ENCODE measurements around the gene FARS2.

FARS2 gene

DNA sequence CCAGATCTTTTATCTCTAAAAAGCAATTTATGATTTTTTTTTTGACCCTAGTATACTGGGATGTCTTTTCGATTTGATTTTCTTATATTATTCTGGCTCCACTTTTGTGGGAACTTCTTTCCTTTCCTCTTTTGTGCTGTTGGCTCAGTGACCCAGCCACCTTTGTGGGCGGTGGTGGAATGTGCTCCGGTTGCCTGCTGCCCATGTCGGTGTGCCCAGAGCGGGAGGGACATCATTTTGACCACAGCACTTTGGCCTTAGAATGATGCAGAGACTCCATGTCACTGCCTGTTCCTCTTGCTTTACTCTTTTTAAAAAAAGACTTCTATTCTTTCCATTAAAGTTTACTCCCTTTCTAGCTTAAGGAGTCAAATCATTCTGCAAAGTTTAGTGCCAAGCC lies 198.0 kb downstream of the FARS2 start:
- in situ Hi-C loops (cut with MboI; ENCODE audit: low sequenced_read_pairs): no loop called here

- in situ Hi-C loops (cut with MboI; ENCODE audit: low sequenced_read_pairs): no loop called here
These were observed 200.1 kb downstream of the FARS2 start for GRCh38 chr6:5461365-5461764.

GRCh38 chr6:5462856-5463255 lies 201.5 kb downstream of the FARS2 start:
- in situ Hi-C loops (cut with MboI; ENCODE audit: low sequenced_read_pairs): no loop called here

DNA sequence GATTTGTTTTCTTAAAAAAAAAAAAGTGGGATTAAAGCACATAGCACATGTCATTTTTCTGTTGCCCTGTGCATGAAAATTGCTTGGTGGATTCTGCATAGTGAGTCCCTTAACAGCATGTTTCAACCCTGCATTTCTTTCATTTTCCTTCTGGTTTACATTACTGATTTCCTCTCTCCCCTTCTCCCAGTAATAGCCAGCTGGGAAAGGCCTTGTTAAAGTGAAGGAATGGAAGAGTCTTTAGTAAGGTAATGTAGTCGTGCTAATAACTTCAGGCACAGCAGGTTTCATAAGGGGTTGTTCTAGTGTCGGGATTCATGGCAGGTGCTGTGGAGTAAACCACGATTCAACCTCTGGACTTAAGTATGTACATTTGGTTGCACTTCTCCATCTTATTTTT lies 202.4 kb downstream of the FARS2 start:
- in situ Hi-C loops (cut with MboI; ENCODE audit: low sequenced_read_pairs): no loop called here

GRCh38 chr6:5464099-5464885 lies 203.0 kb downstream of the FARS2 start:
- in situ Hi-C loops (cut with MboI; ENCODE audit: low sequenced_read_pairs): no loop called here

- in situ Hi-C loops (cut with MboI; ENCODE audit: low sequenced_read_pairs): no loop called here
These were observed 205.2 kb downstream of the FARS2 start for GRCh38 chr6:5466281-5467136.

DNA sequence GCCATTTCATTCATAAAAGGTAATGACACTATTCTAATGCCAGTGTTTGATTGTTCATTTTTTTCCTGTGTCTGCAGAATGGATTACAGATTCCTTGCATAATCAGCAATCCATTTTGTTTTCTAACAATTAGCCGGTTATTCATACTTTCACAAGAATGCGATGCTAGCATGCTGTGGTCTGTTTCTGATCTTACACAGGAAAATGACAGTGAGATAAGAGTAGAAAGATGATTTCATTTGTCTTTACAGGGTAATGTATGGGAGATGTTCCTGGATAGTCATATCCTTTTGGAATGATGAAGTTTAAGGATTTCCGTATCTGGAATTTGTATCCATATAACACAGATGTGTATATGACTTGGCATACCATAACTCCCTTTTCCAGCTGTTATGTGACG lies 207.3 kb downstream of the FARS2 start:
- in situ Hi-C loops (cut with MboI; ENCODE audit: low sequenced_read_pairs): no loop called here

DNA sequence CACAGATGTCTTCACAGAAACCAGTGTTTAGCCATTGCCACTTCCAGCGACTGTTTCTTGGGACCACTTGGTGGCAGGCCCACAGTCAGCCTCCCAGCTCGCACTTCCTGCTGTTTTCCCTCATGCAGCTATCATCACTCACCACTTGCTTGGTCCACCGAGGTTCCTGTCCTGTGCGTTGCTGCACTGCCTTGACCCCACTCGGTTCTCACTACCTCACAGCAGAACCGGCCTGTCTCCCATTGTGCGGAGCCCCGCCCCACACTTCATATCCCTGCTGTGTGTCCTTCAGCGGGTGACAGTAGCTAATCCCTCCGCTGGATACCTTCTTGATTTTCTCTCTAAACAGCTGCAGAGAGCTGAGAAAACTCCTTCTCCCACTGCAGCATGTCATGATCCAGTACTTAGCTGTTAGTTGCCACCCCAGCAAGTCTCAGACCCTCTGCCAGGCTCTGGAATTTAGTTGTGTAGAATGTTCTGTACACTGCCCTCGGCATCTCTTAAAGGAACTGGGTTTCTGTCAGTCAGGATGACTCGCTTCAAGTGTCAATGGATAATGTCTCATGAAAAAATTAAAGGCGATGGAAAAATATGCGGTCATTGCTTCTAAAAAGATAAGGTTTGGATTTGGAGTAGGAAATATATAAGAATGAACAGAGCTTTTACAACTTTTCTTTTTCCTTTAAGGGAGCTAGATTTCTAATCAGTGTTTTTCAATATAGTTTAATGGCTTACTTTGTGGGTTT lies 208.0 kb downstream of the FARS2 start:
- in situ Hi-C loops (cut with MboI; ENCODE audit: low sequenced_read_pairs): no loop called here

GRCh38 chr6:5471044-5471443 lies 209.7 kb downstream of the FARS2 start:
- in situ Hi-C loops (cut with MboI; ENCODE audit: low sequenced_read_pairs): no loop called here

DNA sequence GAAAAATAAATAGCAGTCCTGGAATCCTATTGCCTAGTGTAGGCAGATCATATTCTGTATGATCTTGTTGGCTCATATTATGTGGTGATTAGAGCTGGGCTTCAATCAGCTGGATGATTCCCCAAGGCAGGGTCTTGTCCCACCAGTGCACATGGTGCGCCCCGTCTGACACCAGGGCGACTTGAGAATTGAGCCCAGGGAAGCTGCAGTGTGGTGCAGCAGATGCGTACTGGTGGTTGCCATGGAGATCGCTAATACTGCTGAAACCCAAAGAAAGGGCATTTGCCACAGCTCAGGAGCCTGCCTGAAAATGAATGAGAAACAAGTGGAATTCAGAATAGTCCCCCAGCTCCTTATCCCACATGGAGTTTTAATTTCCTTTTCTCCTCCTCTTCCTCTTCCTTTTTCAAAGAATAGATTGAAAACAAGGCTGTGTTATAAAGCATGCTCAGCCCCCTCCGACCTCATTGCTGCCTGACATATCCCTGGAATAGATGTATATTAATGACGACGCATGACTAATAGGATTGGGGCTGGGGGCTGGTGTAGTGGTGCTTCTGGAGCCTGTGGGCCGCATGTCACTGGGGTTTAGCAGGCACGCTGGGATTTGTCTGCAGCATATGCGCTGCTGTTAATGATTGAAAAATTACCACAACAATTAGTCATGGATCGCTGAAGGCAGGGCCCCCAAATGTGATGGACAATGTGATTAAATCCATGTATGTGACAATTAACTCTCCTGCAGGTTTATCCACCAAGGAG lies 210.5 kb downstream of the FARS2 start:
- in situ Hi-C loops (cut with MboI; ENCODE audit: low sequenced_read_pairs): no loop called here

DNA sequence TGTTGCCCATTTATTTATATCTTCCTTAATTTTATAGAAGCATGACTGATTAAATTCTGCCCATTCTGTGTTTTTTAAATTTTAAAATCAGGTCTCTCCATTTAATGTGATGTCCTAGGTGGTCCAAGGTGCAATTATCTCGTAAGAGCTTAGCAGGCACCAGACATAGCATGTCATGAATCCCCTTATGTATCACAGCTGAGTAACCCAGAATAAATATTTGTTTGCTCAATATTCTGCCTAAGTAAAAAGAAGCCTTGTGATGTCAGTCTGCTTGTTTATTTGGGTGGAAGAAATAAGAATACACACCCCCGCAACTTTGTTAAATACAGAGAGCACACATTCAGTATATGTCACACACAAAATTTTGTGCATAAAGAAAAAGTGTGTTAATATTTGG lies 211.3 kb downstream of the FARS2 start:
- in situ Hi-C loops (cut with MboI; ENCODE audit: low sequenced_read_pairs): no loop called here

DNA sequence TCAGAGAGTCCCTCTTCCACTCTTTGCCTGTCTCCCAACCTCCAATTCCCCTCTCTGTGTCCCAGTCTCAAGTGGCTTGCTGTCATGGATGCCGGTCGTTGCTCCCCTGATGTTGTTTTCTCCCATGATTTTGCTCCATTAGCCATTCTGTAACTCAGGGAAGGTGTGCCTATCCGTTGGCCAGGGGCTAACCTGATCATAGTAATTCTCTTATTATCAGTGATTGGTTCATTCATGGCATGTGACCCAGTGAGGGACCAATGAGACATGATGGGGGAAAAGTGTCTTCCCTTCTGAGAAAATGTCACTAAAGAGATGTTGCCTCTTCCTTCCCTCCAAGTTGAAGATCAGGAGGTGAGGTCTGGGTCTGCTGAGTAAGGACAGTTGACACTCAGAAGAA lies 214.5 kb downstream of the FARS2 start:
- in situ Hi-C loops (cut with MboI; ENCODE audit: low sequenced_read_pairs): no loop called here

DNA sequence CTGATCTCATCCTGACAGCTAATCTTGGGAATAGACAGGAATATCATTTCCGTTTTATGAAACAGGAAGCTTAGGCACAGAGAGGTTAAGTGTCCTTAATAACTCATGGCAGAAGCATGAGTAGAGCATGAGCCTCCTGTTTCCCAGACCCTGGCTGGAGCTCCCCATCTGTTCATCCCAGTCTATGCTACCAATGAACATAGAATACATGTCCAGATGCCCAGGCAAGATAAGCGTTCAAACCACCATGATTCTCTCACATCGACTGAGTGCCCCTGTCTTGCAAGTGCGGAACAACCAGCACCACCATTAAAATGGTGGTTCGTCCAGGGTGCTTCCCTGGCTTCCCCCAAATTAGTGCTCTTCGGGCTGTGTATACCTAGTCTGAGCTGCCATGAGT lies 217.1 kb downstream of the FARS2 start:
- in situ Hi-C loops (cut with MboI; ENCODE audit: low sequenced_read_pairs): no loop called here

DNA sequence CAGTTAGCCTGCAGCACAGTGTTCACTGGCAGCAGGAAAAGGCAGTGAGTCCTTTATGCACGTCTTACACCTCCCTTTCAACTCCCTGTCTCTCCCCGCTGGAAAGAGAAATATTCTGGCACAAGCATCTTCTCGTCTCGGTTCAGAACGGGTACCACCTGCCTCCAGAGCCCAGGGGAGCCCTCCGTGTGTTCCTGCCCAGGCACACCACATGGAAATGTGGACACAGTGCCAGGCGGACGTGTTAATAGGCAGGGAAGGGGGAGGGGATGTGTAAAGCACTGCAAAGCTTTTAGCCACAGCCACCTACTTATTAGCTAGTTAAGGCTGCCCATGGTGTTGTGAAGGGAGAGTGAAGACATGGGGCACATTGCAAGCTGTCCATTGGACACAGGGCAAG lies 219.7 kb downstream of the FARS2 start:
- in situ Hi-C loops (cut with MboI; ENCODE audit: low sequenced_read_pairs): no loop called here

GRCh38 chr6:5481750-5482149 lies 220.4 kb downstream of the FARS2 start:
- in situ Hi-C loops (cut with MboI; ENCODE audit: low sequenced_read_pairs): no loop called here

DNA sequence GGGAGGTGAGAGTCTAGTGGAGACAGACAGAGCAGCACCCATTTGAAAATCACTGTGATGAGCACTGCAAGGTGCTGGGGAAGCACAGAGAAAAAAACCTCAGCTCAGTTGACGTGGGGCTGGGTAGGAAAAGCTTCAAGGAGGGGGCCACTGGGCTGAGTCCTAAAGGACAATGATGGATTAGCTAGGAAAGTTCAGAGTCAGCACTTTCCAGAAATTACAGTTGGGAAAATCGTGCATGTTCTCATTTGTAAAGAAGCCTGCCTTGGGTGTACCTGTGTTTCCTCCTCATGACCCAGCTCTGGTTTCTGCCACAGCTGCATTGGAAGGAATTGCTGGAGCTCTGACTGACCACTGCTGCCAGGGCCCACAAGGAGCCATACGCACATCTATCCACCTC lies 221.3 kb downstream of the FARS2 start:
- in situ Hi-C loops (cut with MboI; ENCODE audit: low sequenced_read_pairs): no loop called here

GRCh38 chr6:5484692-5485091 lies 223.4 kb downstream of the FARS2 start:
- in situ Hi-C loops (cut with MboI; ENCODE audit: low sequenced_read_pairs): no loop called here

- in situ Hi-C loops (cut with MboI; ENCODE audit: low sequenced_read_pairs): no loop called here
These were observed 224.9 kb downstream of the FARS2 start for GRCh38 chr6:5486214-5486613.

DNA sequence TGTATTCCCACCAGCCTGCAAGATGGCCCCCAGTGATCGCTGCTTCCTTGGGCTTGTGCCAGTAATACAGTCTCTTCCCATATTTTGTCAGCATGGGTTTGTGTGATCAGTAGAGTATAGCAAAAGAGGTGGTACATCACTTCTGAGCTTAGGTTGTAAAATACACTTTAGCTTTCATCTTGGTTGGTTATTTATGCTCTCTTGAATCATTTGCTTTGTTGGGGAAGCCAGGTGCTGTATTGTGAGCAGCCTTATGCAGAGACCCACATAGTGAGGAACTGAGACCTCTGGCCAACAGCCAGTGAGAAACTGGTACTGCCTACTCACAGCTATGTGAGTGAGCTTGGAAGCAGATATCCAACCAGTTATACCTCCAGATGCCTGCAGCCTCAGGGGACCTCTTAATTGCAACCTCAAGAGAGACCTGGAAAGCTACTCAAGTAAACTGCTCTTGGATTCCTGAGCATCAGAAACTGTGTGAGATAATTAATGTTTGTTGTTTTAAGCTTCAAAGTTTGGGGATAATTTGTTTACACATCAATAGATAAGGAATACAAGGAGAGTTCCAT lies 229.3 kb downstream of the FARS2 start:
- in situ Hi-C loops (cut with MboI; ENCODE audit: low sequenced_read_pairs): no loop called here

DNA sequence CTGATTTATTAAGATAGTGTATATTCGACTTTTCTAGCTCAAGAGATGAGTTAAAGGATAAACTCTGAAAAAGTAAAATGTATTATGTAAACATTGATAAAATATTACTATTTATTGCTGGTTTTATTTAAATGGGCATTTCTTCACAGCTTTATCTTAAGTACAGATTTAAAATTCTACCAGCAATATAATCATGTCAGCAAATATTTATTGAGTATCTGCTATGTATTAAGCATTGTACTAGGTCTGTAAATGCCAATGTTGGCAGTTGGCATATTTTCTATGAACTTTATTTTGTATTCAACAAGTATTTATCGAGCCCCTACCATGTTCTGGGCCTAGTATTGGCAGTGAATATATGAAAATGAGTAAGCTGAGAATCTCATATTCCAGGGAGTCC lies 231.0 kb downstream of the FARS2 start:
- in situ Hi-C loops (cut with MboI; ENCODE audit: low sequenced_read_pairs): no loop called here

- in situ Hi-C loops (cut with MboI; ENCODE audit: low sequenced_read_pairs): no loop called here
These were observed 232.5 kb downstream of the FARS2 start for GRCh38 chr6:5493806-5494205.

All from HL-60/S4 treated with phorbol 12-myristate 13-acetate at 8.2 ng/mL for 4 days and 3 days (cell line).